Brain pericyte (primary cell): ENCODE measurements around the gene CREM.

Experiments
- DNase-seq: peaks from one replicate; pipeline ENCODE4 v3.0.0-alpha.2; 2012; ENCODE audit warnings: low read depth, low spot score

CREM gene

DNA sequence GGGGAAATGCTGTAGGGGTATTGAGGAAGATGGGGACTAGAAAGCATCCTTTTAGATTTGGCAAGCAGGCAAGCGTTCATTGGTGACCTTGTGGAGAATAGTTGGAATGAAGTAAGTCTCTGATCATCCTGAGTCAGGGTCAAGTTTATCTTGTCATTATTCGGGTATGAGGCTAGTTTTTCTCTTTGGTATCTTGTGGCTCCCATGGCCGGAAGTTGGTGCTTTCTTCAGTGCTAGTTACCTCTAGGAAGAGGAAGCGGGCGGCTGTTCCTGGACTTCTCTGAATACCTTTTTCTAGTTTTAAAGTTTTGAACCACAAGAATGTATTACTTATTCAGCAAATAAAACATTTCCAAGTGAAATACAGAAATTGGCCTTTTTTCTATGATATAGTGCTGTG lies 9.2 kb downstream of the CREM start:
- no peak for DNase-seq

DNA sequence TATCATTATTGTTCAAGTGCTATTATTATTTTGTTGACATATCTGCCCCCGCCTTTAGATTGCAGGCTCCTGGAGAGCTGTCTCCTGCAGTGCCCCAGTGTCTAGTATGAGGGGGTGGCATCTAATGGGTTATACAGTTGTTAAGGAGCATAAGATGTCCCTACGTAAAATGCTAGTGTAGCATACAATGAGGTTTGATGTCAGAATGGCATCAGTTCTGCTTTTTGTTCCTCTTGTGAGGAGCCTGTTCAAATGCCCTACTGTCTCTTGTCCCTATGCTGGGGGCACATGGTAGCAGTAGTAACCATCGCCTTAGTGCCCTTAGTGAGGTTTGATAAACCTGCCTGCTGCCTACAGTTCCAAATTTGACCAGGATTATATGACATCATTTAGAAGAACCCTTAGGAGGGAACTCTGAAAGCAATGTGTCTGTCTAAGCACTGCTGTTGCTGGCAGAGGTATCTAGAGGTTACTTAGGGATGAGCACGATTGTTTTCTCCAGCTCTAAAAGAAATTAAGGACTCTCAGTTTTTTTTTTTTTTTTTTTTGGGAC lies 9.7 kb downstream of the CREM start:
- DNase-seq, result no peak

DNA sequence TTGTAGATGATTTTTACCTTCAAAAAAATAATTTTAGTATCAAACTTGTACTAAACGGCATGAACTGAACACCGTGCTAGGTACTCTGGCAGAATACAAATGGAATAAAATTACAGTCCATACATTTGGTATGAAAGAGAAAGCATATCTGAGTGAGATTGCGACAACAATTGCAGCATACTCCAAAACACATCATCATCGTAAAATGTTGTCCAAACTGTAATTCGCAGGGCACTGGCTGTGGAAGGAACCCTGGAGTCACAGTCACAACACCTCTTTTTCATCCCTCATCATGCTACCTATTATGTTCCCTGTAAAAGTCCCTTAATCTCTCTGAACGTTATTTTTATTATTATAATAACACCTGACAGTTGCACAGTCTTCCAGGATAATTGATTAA lies 13.5 kb downstream of the CREM start:
- no peak for DNase-seq

DNA sequence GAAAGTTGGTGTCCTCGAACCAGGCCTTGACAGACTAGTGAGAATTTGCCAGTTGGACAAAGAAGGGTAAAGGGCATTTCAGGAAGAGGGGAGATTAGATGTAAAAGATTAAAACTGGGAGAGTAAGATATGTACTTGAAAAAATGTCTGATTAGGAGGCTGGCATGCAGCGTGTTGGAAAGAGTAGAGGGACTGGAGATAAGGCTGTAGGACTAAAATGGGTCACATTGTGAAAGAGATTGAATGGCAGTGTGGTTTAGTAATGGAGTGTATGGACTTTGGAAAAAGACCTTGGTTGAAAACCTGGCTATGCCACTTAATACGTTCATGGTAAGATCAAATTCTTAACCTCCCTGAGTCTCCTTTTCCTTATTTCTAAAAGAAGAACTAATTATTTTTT lies 14.1 kb downstream of the CREM start:
- no peak for DNase-seq

DNA sequence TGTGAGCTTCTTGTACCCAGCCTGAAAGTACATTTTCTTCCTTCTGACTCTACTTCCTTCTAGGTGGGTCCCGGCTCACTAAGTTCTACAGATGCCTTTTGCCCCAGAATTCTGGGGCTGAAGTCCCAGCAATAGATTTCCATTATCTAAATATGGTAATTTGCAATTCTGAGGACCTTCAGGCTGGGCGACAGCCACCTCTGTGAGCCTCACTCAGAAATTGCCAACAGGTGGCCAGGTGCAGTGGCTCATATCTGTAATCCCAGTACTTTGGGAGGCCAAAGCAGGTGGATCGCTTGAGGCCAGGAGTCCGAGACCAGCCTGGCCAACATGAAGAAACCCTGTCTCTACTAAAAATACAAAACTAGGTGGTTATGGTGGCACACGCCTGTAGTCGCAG lies 23.7 kb downstream of the CREM start:
- DNase-seq, result no peak

DNA sequence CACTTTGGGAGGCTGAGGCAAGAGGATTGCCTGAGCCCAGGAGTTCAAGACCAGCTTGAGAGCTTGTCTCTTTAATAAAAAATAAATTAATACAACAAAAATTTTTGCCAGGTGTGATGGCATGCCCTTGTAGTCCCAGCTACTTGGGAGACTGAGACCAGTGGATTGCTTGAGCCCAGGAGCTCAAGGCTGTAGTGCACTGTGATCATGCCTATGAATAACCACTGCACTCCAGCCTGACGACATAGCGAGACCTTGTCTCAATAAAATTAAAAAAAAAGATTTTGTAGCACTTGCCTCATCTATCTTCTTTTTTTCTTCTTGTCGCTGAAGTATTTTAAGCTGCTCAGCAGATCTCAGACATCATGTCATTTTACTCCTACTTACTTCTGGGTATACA lies 26.3 kb downstream of the CREM start:
- no peak for DNase-seq

DNA sequence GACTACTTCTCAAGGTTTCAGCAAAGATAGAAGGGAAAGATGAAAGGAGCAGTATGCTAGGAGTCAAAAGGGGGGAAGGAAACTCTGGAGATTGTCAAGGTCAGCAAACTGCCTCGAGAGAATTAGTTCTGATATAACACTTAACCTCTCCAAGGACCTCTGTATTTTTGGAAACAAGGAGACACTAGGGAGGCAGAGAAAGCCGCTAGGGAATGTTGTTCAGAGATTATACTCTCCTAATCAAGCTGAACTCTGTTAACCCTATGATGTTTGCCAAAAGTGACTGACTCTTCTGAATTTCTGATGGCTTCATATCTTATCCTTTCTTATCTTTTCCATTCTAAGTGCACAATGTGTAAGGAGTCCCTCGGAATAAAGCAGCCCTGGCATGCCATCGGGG lies 27.1 kb downstream of the CREM start:
- no peak for DNase-seq

DNA sequence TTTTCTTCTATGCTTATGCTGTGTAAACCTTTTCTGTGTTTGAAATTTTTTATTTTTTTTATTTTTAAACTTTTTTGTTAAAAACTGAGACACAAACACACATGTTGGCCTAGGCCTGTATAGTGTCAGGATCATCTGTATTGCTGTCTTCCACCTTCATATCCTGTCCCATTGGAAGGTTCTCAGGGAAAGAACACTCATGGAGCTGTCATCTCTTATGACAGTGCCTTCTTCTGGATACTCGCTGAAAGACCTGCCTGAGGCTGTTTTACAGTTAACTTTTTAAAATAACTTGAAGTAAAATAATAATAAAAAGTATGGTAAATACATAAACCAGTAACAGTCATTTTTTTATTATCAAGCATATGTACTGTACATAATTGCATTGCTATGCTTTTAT lies 34.1 kb downstream of the CREM start:
- DNase-seq, result no peak

DNA sequence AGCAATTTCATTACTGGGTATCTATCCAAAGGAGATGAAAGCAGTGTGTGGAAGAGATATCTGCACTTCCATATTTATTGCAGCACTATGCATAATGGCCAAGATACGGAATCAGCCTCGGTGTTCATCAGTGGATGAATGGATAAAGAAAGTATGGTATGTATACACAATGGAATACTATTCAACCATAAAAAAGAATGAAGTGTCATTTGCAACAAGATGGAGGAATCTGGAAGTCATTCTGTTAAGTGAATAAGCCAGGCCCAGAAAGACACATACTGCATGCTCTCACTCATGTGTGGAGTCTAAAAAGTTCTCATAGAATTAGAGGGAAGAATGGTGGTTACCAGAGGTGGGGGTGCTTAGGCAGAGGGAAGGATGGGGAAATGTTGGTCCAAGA lies 35.3 kb downstream of the CREM start:
- no peak for DNase-seq

DNA sequence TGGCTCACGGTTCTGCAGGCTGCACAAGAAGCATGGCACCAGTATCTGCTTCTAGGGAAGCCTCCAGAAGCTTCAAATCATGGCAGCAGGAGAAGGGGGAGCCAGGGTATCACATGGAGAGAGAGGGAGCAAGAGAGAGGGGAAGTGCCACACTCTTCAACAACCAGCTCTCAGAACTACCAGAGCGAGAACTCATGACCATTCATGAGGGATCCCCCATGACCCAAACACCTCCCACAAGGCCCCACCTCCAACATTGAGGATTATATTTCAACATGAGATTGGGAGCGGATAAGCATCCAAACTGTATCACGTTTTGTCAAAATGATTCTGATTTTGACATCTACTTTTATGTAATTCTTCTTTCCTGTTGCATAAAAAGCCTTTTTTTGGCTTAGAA lies 38.5 kb downstream of the CREM start:
- DNase-seq, result no peak

DNA sequence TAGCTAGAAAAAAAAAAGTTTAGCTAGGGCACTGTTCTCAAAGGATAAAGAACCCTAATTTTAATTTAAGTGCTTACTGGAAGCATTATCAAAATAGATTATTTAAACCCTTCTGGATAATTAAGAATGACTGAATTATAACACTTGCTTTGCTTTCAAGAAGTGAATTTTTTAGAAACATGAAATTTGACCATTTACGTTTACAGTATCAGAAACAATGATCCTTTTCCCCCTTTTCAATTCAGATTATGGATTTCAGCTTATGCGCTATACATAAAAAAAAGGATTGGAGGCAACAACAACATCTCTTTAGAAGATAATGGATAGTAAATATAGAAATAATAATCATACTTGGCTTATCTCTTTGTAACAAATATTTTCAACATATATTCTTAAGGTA lies 39.2 kb downstream of the CREM start:
- no peak for DNase-seq

DNA sequence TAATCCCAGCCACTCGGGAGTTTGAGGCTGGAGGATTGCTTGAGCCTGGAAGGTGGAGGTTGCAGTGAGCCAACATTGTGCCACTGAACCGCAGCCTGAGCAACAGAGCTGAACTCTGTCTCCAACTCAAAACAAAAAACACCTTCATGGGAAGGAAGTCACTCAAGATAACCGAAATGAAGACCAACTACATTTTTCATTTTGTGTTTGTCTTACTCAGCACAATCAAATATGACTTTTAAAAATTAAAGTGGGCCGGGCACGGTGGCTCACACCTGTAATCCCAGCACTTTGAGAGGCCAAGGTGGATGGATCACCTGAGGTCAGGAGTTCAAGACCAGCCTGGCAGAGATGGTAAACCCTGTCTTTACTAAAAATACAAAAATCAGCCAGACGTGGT lies 40.0 kb downstream of the CREM start:
- no peak for DNase-seq

DNA sequence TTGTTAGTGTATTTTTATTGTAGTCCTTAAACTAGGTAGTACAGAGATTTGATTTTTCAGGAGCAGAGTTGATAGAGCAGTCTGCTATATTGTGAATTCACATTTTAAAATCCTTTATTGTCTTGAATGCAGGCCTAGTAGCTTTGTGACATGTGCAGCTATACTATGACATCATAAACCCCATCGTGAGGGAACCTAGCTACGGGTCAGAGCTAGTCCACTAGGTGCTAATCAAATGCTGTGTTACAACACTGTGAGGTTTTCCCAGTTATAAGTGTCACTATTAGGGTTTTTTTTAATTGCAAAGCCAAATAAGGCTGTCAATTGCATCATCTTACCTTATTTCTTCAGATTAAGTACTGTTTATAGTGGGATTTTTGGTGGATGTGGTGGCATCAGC lies 40.7 kb downstream of the CREM start:
- DNase-seq, result no peak

DNA sequence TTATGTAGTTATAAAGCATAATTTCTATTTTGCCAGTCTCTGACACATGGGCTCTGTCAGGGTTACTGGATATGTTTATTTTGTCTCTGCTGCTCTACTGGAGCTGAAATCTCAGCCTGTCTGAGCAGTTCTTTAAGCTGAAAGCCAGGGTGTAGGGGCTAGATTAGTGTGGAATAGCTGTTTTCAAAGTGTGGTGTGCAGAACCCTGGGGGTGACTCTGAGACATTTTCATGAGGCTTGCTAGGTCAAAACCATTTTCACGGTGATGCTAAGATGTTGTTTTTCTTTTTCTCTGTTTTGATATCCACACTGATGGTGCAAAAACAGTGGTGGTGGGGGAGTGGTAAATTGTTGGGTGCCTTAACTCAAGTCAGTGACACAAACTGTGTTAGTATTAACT lies 45.5 kb downstream of the CREM start:
- no peak for DNase-seq

DNA sequence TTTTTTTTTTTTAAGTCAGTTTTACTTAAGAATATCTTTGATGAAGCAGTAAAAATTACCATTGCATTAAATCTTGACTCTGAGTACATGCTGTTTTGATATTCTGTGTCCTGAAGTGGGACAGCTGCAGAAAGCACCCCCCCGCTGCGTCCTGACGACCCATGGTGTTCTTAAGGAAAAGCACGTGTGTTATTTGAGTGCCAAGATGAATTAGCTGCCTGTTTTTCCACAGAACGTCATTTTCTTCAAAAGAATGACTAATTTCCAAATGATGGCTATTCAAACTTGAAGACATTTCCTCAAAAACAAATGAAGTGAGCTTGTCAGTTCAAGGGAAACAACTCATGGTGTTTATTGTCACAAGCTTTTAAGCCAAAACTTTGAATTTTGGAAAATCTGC lies 45.9 kb downstream of the CREM start:
- DNase-seq, result peak; percentile 87

DNA sequence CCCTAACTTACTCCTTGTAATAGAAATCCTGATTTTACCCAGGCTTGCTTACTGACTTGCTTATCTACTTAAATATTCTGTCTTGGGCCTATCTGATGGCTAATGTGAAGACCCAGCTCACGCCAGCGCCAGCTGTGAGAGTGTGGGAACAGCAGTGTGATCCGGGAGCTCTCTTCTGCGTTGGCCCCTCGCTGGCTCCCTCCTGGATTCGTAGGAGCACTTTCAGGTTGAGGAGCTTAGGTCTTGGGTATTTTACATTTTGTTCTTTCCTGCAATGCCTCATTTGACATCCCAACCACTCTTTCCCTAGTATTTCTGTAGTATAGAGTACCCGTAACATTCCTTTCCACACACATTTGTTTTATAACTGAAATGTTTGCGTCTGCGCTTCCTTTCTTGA lies 51.7 kb downstream of the CREM start:
- no peak for DNase-seq

DNA sequence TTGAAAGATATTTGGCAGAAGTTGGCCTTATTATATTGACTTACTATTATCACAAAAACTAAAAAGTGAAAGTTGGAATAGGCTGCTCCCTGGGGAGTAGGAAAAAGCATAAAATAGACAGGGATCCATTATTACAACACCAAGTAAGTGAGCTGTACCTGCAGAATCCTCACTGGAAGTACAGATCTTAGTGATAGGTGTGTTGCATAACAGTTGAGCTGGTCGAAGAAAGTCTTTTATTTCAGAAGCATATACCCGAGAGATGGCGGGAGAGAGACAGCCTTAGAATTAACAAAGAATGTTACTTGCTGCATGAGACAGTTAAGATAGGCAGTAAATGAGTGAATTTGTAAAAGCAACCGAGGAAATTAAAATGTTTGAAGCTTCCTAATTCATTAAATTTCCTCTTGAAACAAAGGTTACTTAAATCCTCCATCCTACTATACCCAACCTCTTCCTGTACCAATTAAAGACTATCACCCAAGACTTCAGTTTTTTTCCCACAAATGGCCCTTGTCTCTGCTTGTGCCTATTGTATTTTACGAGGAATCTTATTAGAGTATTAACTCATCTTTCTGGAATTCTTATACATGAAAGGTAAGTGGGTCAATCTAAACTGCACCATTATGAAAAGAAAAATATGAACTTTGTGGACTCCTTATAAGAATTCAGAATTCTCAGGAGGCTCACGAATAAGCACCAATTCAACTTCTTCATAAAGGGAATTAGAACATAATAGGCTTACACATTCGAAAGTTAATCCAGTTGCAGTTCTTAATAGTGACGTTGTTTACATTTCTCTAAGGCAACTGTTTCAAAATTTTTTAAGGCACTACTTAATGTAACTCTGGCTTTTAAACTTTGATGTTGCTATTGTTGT lies 56.2 kb downstream of the CREM start:
- DNase-seq, result no peak

DNA sequence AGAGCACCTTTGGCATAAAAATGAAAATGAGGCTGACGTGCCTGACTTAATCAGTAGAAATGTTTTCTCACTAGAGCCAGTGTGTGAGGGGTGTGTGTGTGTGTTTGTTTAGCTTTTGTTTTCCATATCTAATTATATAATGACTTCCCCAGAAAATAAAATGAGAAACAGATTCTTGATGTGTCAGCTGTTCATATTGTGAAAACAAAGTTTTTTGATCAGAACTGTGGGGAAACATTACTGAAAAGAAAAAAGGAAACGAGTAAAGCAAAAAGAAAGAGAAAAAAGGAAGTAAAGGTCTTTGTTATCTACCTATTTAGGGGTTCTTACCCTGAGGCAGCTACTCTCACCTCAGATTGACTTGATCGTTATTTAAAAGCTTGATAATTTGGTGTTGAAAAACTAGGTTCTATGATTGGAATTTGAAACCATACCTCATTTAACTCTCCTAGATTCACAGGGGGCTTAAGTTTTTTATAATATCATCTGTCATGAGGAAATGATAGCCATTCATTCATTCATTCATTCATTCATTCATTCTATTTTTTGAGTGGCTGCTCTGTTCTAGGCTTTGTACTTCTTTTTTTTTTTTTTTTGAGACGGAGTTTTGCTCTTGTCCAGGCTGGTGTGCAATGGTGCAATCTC lies 58.0 kb downstream of the CREM start:
- no peak for DNase-seq

DNA sequence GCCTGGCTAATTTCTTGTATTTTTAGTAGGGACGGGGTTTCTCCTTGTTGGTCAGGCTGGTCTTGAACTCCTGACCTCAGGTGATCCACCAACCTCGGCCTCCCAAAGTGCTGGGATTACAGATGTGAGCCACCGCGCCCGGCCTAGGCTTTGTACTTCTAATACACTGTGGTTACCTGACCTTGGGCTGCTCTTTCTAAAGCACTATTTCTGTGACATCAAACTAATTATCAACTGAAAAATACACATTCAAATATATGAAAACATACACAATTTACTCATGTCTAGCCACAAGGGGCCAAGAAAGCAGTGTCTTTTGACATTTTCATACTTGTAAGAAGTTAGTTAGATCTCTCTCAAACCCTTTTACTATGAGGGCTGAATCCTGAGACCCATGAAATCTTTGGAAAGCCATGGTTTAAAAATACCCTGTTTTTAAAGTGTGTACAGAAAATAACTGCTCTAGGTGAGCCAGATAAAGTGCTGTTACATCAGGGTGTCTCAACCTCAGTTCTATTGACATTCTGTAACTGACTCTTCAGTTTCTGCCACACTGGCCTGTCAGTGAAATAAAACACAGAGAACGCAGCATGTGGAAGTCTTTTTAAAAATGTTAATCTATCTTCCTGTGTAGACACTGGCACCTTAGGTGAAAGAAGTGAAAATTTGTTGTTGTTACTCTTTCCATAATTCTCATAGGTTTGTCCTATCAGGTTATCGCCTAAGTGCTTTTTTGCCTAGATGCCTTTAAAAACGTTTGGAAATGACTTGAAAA lies 58.8 kb downstream of the CREM start:
- no peak for DNase-seq

DNA sequence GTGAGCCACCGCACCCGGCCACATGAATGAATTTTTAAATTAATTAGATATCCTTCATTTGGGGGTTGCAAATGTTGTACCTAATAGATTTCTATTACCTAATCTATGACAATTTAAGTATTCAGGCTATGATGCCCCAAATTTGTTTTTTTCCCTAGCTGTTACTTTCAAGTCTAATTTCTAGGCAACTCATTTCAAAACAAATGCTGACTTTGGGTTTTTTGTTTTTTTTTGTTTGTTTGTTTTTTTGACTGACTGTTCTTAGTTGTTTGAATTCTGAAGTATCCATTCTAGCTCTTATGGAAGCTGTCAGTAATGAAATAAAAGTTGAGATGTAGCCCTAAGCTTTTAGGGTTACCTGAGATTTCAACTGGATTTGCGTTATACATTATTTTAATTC lies 62.3 kb downstream of the CREM start:
- no peak for DNase-seq

DNA sequence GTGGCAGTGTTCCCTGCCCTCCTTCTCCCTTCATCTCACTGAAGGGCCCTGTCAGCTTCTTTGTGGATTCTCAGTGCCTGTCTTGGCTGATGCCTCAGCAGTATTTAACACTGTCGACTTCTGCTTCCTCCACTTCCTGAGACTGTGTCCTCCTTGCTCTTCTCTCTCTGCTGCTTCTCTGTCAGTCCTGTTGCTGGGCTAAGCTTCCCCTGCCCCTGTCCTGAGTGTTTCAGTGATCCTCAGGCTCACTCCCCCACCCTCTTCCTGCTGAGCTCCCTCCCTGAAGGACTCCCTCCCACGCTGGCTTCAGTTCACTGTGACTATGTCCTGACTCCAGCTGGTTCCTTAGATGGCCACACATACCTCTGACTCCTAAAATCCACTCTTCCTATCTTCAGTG lies 64.9 kb downstream of the CREM start:
- DNase-seq, result no peak

DNA sequence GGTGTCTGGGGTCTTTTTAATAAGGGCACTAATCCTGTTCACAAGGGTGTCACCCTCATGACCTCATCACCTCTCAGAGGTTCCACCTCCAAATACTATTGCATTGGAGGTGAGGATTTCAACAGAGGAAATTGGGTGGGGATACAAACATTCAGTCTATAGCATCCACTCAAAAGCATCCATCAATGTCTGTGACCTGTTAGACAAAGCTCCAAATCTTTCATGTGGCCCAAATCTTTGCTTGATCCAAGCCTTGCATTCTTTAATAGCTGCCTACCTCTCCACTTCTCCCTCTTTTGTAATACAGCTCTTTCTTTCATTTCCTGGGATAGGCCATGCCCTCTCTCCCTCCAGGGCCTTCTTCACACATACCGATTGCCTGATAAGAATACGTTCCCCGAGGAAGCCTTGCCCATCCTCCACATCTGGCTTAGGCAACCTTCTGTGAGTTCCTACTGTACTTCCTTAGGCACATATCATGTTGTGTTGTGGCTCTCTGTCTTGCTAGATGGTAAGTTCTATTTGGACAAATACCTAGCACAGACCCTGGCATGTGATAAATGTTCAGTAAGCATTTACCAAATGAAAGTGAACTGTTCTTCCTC lies 66.1 kb downstream of the CREM start:
- DNase-seq, result no peak
